Activated CD4-positive, CD25-positive, alpha-beta regulatory T cell treated with anti-CD3 and anti-CD28 coated beads, Interleukin-2, amount 50 U/mL, for 16 hours (primary cell): Measurements from ENCODE around the gene MAP3K19.
"Not testable (repeated sequence)": the region's sequence is repeated elsewhere in the genome, so short reads cannot be mapped to it uniquely, and the experiment has no call there.

Experiments used
- DNase-seq: peaks from one replicate; pipeline ENCODE4 v3.0.0-alpha.2; 2020; ENCODE audit warnings: low read depth, low spot score

The MAP3K19 gene

GRCh38 chr2:135047300-135047699 lies at the start of gene MAP3K19:
Gene MAP3K19, minus strand, starts transcription at chr2:135047447. Its CDS starts 22,800 bp downstream, at chr2:135024647.
- DNase-seq = no peak

GRCh38 chr2:135096665-135097446 lies 49.6 kb upstream of the MAP3K19 start:
- no peak for DNase-seq

GRCh38 chr2:135095591-135095990 lies 48.3 kb upstream of the MAP3K19 start:
- DNase-seq = no peak

GRCh38 chr2:135094508-135094907 lies 47.3 kb upstream of the MAP3K19 start:
- no peak for DNase-seq

- no peak for DNase-seq
Measured at GRCh38 chr2:135093670-135094330, 46.6 kb upstream of the MAP3K19 start.

GRCh38 chr2:135093193-135093592 lies 45.9 kb upstream of the MAP3K19 start:
- DNase-seq = no peak

GRCh38 chr2:135091681-135092080 lies 44.4 kb upstream of the MAP3K19 start:
- DNase-seq = no peak

- not testable (repeated sequence) for DNase-seq
Measured at GRCh38 chr2:135089597-135089996, 42.4 kb upstream of the MAP3K19 start.

GRCh38 chr2:135086222-135086621 lies 39.0 kb upstream of the MAP3K19 start:
- DNase-seq = no peak

- no peak for DNase-seq
Measured at GRCh38 chr2:135078417-135078816, 31.2 kb upstream of the MAP3K19 start.

GRCh38 chr2:135076556-135076955 lies 29.3 kb upstream of the MAP3K19 start:
- DNase-seq = no peak

GRCh38 chr2:135074216-135074615 lies 27.0 kb upstream of the MAP3K19 start:
- DNase-seq = no peak

GRCh38 chr2:135072125-135072997 lies 25.1 kb upstream of the MAP3K19 start:
- no peak for DNase-seq

GRCh38 chr2:135066710-135067109 lies 19.5 kb upstream of the MAP3K19 start:
- no peak for DNase-seq

- no peak for DNase-seq
Measured at GRCh38 chr2:135064149-135064548, 16.9 kb upstream of the MAP3K19 start.

- no peak for DNase-seq
Measured at GRCh38 chr2:135063210-135063609, 16.0 kb upstream of the MAP3K19 start.

GRCh38 chr2:135059577-135059976 lies 12.3 kb upstream of the MAP3K19 start:
- no peak for DNase-seq

GRCh38 chr2:135056790-135057189 lies 9.5 kb upstream of the MAP3K19 start:
- DNase-seq = no peak

GRCh38 chr2:135055182-135055786 lies 8.0 kb upstream of the MAP3K19 start:
- DNase-seq = no peak

- no peak for DNase-seq
Measured at GRCh38 chr2:135052997-135053474, 5.8 kb upstream of the MAP3K19 start.

- DNase-seq = peak; percentile 82
Measured at GRCh38 chr2:135052042-135052876, 5.0 kb upstream of the MAP3K19 start, which contains the start of gene RAB3GAP1. Gene RAB3GAP1, plus strand, starts transcription at chr2:135052292. Its CDS starts 16 bp downstream, at chr2:135052308.
